Testis (tissue), 2 donors: ENCODE results near the gene ASMTL.

ENCODE experiments used
- POLR2A ChIP-seq: fragments of 450-650 bp; IDR thresholded peaks from one replicate; pipeline ENCODE4 v1.6.1; 2017; ENCODE audit warnings: antibody characterized with exemption, mild to moderate bottlenecking, moderate library complexity
- TF ChIP-seq, protein P1 (sequence below), 3 experiments: fragments of 450-650 bp in 2 of 3; fragments of 200-600 bp in 1 of 3; sonication (generic) in 1 of 3; IDR thresholded peaks; one replicate each; pipeline ENCODE4 v1.5.1; 2016 to 2019; ENCODE audit warnings: antibody characterized with exemption in 3 of 3, mild to moderate bottlenecking in 2 of 3, moderate library complexity in 1 of 3

DNA sequence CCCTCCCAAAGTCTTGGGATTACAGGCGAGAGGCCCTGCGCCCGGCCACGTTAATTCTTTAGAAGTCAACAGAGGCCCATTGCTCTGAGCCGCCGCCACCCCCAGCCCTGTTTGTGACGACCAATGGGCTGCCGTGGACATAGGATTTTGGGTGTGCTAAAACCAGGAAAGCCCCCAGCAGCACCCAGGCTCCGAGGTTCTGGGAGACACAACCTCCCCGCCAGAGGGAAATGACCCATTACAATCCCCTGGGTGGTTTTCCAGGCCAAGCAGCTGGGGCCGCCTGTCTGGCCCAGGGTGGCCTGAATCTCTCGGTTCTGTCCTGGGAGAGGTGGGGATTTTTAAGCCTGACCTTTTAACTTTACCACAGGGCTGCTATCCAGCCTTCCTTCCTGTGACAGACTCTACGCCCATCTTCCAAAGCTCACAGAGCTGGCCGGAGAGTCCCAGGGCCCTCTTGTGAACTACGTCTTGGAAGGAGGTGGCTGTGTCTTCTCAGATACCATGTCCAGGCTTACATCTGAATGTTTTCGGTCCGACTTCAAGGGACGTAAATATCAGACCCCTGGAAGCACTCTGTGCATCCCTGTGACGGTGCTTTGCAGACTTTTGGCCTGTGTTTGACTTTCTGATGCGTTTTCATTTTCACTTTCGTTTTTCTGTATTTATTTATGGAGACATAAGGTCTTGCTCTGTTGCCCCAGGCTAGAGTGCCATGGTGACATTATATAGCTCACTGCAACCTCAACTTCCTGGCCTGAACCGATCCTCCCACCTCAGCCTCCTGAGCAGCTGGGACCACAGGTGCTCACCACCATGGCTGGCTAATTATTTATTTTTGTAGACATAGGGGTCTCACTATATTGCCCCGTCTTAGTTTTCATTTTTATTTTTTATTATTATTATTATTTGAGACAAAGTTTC lies 48.3 kb upstream of the ASMTL start:
- TF ChIP-seq, protein P1, sequence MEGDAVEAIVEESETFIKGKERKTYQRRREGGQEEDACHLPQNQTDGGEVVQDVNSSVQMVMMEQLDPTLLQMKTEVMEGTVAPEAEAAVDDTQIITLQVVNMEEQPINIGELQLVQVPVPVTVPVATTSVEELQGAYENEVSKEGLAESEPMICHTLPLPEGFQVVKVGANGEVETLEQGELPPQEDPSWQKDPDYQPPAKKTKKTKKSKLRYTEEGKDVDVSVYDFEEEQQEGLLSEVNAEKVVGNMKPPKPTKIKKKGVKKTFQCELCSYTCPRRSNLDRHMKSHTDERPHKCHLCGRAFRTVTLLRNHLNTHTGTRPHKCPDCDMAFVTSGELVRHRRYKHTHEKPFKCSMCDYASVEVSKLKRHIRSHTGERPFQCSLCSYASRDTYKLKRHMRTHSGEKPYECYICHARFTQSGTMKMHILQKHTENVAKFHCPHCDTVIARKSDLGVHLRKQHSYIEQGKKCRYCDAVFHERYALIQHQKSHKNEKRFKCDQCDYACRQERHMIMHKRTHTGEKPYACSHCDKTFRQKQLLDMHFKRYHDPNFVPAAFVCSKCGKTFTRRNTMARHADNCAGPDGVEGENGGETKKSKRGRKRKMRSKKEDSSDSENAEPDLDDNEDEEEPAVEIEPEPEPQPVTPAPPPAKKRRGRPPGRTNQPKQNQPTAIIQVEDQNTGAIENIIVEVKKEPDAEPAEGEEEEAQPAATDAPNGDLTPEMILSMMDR (IDR thresholded peaks at IDR 0.05): no peak
- no peak for TF ChIP-seq POLR2A
